ENCODE data around the gene IL21.

The IL21 gene

GRCh38 chr4:122632396-122633143 lies 11.7 kb upstream of the IL21 start:
- DNase-seq = no peak

- no peak for DNase-seq
Measured at GRCh38 chr4:122625156-122625555, 4.3 kb upstream of the IL21 start.

- DNase-seq = no peak
Measured at GRCh38 chr4:122624205-122624604, 3.3 kb upstream of the IL21 start.

GRCh38 chr4:122623637-122624166 lies 2.8 kb upstream of the IL21 start:
- no peak for DNase-seq

GRCh38 chr4:122622400-122622799 lies 1.5 kb upstream of the IL21 start:
- no peak for DNase-seq

GRCh38 chr4:122619611-122620010 lies 1.3 kb downstream of the IL21 start:
- no peak for DNase-seq

- no peak for DNase-seq
Measured at GRCh38 chr4:122617597-122618593, 3.0 kb downstream of the IL21 start.

GRCh38 chr4:122616915-122617596 lies 3.8 kb downstream of the IL21 start:
- DNase-seq = no peak

- DNase-seq = no peak
Measured at GRCh38 chr4:122614621-122615020, 6.2 kb downstream of the IL21 start.

- DNase-seq = no peak
Measured at GRCh38 chr4:122612540-122612939, 8.3 kb downstream of the IL21 start.

GRCh38 chr4:122606364-122607043 lies 14.4 kb downstream of the IL21 start:
- DNase-seq = no peak

GRCh38 chr4:122604146-122604545 lies 16.7 kb downstream of the IL21 start:
- no peak for DNase-seq

- DNase-seq = no peak
Measured at GRCh38 chr4:122603156-122603574, 17.7 kb downstream of the IL21 start.

GRCh38 chr4:122602277-122603142 lies 18.4 kb downstream of the IL21 start:
- no peak for DNase-seq

- DNase-seq = no peak
Measured at GRCh38 chr4:122591196-122591595, 29.7 kb downstream of the IL21 start.

GRCh38 chr4:122588453-122589238 lies 32.2 kb downstream of the IL21 start:
- DNase-seq = no peak

GRCh38 chr4:122584519-122584918 lies 36.3 kb downstream of the IL21 start:
- DNase-seq = no peak

- DNase-seq = no peak
Measured at GRCh38 chr4:122583906-122584305, 37.0 kb downstream of the IL21 start.

GRCh38 chr4:122577808-122578781 lies 42.8 kb downstream of the IL21 start:
- no peak for DNase-seq
